K562 (cell line): ENCODE measurements around the gene NR1H2. TPM values are rescaled to one million over a fixed set of nuclear protein-coding genes. Genes with fewer than 3 reads are reported as not detected.

Experiments used
- HNRNPLL ChIP-seq: fragments of 200-400 bp; formaldehyde crosslinking; IDR thresholded peaks from 2 replicates; pipeline ENCODE4 v1.6.1; 2017; ENCODE audit warnings: low read length, low read depth, mild to moderate bottlenecking; ENCODE audit not compliant: poor library complexity, severe bottlenecking
- RAD21 ChIP-seq, 2 experiments: fragments of 250-450 bp in 1 of 2; fragments of 450-650 bp in 1 of 2; sonication (Bioruptor Pico) in 1 of 2; formaldehyde crosslinking in 1 of 2; IDR thresholded peaks in 1 of 2; conservative IDR thresholded peaks in 1 of 2; 2 replicates each; pipeline versions ENCODE4 v1.4.0 to v1.8.0; 2020 to 2022; ENCODE audit warnings: mild to moderate bottlenecking in 2 of 2, moderate library complexity in 1 of 2
- RREB1 ChIP-seq: fragments of 250-450 bp; sonication (Bioruptor Pico); IDR thresholded peaks from 2 replicates; pipeline ENCODE4 v1.4.0; 2020
- VEZF1 ChIP-seq: fragments of 200-800 bp; sonication (Bioruptor generic); IDR thresholded peaks from 2 replicates; pipeline ENCODE4 v1.6.1; 2017; ENCODE audit warnings: missing genetic modification characterization, missing compliant biosample characterization
- ZNF57 ChIP-seq: fragments of 450-650 bp; formaldehyde crosslinking; IDR thresholded peaks from 2 replicates; pipeline ENCODE4 v1.4.0; 2020; ENCODE audit warnings: mild to moderate bottlenecking, moderate library complexity
- polyA plus RNA-seq, 8 experiments: library from polyadenylated mRNA; depleted of rRNA in 4 of 8; stranded (reverse) in 5 of 8; unstranded in 3 of 8; fragments of >200 nt; fragmentation: Nextera tagmentation in 2 of 8; fragmentation: Illumina TruSeq in 1 of 8; extraction: Ambion mirVana in 2 of 8; extraction: Trizol in 1 of 8; gene quantifications; 2 replicates each; pipeline versions ENCODE4 v1.2.1 to v1.2.3, GENCODE V29; 2011 to 2014; ENCODE audit warnings: inconsistent platforms in 1 of 8, missing spikeins in 1 of 8
- total RNA-seq, 7 experiments: library from RNA; depleted of rRNA in 6 of 7; stranded (reverse); fragments of >200 nt in 6 of 7; fragmentation: Illumina TruSeq in 2 of 7; extraction: Trizol in 2 of 7; gene quantifications; 2 replicates each; pipeline versions ENCODE4 v1.2.1 to v1.2.3, GENCODE V29; 2011 to 2021; ENCODE audit warnings: low replicate concordance in 1 of 7

The NR1H2 gene
- total and polyA plus RNA-seq, 9 of the 15 experiments (the other 6 are each of a cell fraction or from before 2014, with no cell fraction given) = 0.11 to 73.8 (median 24.0) TPM

- peak; percentile 11 for TF ChIP-seq HNRNPLL
- TF ChIP-seq RREB1 (CRISPR knock-in tag) = peak; percentile 43; the same call in 1 of the 2 replicates
- peak; percentile 97 for TF ChIP-seq VEZF1 (CRISPR knock-in tag)
- TF ChIP-seq RAD21 (CRISPR knock-in tag; conservative IDR thresholded peaks at IDR 0.05 in 1 of 2, IDR thresholded peaks at IDR 0.05 in 1 of 2) = peak; percentile 86 to 91
- no peak for TF ChIP-seq ZNF57 (CRISPR knock-in tag)
These were observed 18.8 kb upstream of the NR1H2 start (continued) for GRCh38 chr19:50357178-50358100.
